ENCODE measurements around the gene MYCBPAP.
A peak's percentile ranks its signal among the peaks of the same experiment; 100 is the strongest.

Gene MYCBPAP

DNA sequence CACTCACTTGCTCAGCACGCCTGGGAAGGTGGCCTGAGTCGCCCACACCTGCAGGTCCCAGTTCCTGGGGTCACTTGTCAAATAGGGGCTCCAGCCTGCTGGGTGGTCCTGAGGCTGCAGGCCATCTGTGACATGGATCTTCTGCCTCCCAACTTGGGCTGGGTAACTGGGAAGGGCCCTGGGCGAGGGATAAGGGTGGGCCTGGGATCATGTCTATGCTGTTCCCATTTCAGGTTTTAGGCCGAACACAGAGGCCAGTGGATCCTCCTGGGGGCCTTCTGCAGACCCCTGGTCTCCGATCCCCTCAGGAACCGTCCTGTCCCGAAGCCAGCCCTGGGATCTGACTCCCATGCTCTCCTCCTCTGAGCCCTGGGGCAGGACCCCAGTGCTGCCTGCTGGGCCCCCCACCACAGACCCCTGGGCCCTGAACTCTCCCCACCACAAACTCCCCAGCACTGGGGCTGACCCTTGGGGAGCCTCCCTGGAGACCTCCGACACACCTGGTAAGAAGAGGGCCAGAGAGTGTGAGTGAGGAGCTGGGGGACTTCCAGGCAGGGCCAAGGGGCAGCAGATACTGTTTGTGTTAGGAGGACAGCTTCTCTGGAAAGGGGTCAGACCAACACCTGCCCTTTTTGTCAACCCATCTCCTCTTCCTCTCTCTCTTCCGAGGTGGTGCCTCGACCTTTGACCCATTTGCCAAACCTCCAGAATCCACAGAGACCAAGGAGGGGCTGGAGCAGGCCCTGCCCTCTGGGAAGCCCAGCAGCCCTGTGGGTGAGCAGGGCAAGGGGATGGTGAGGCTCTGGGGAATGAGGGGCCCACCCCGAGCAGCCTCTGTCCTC, 32.5 kb downstream of the MYCBPAP start:
- no peak for DNase-seq

- DNase-seq, result no peak
Observed at GRCh38 chr17:50541402-50541715, 33.1 kb downstream of the MYCBPAP start.

DNA sequence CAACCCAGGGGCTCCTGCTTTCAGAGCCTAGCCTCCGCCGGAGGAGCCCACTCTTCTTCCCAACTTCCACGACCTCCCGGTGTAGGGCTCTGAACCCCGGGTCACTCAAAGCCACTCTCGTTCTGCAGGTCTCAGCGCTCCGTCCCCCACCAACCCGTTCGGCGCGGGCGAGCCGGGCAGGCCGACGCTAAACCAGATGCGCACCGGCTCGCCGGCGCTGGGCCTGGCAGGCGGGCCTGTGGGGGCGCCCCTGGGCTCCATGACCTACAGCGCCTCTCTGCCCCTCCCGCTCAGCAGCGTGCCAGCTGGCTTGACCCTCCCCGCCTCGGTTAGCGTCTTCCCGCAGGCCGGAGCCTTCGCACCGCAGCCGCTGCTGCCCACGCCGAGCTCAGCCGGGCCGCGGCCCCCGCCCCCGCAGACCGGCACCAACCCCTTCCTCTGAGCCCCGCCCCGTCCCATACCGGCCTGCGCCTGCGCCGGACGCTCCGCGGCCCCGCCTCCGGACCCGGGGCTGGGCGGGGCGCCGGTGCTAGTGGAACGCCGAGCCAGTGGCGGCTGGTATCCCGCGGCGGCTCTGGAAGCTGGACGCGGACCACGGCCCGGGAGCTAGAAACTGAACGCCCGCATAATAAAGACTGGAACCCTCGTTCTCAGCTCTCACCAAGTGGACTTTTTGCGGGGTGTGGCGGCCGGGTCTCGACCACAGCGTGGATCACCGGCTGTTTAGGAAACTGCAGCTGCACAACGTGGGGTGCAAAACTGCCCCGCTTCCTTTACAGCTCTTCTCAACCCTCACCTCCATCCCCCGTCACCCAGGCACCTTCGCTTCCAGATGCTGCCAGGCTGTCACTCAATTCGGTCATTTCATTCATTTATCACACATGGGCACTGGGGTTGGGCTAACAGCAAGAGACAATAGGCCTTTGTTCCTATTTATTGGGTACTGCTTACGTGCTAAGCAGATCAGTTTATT, 33.8 kb downstream of the MYCBPAP start:
- peak; percentile 59 to 74 (median 66) for DNase-seq

GRCh38 chr17:50542795-50543774, 34.8 kb downstream of the MYCBPAP start:
- DNase-seq, result no peak

- no peak for DNase-seq
Observed at GRCh38 chr17:50544516-50544915, 36.3 kb downstream of the MYCBPAP start.

- DNase-seq, result no peak
Observed at GRCh38 chr17:50545311-50545710, 37.1 kb downstream of the MYCBPAP start.

GRCh38 chr17:50546701-50547034, 38.4 kb downstream of the MYCBPAP start:
- no peak for DNase-seq

GRCh38 chr17:50547035-50547735, 38.9 kb downstream of the MYCBPAP start, which contains the start of gene SPATA20:
SPATA20 (plus strand) TSS chr17:50547174; CDS start chr17:50547209, 35 bp downstream.
- DNase-seq, result peak; percentile 67 to 76 (median 72)

DNA sequence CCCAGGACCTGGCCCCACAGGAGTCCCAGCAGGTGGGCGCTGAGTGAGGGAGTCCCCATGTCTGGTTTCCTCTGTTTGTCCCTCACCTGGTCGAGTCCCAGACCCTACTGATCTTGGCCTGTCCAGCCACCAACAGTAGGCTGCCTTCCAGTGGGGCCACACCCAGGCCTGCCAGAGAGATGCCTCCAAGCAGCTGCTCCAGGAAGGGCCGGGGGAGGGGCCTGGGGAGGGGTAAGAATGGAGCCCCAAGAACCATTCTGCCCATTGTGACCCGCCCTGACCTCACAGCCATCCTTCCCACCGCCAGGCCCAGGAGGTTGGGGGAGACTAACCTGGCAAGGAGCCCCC, 39.5 kb downstream of the MYCBPAP start:
- DNase-seq, result no peak

GRCh38 chr17:50548831-50549230, 40.6 kb downstream of the MYCBPAP start:
- DNase-seq, result no peak

DNA sequence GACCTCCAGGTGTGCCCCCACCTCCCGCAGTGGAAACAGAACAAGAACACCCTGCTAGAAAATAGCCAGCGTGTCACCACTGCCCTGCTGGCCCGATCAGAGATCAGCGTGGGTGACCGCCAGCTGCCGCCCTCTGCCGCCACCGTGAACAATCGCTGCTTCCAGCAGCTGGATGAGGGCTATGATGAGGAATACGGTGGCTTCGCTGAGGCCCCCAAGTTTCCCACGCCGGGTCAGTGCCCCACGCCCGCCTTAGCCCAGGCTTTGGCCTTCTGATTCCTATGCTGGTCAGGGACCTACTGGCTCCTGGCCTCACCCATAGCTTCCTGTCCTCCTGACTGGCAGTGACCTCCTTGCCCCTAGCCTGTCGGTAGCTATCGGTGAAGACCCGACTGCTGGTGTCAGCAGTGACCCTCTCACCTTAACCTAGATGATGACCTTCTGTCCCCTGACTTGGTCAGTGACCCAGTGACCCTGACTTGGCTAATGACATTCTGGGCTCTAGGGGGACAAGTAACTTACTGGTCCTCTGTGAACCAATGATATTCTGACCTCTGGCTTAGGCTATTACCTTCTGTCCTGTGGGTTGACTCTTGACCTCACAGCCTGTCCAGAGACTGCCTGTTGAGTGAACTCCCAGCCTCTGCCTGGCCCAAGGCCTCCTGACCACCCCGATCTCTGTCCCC, 41.2 kb downstream of the MYCBPAP start:
- no peak for DNase-seq

DNA sequence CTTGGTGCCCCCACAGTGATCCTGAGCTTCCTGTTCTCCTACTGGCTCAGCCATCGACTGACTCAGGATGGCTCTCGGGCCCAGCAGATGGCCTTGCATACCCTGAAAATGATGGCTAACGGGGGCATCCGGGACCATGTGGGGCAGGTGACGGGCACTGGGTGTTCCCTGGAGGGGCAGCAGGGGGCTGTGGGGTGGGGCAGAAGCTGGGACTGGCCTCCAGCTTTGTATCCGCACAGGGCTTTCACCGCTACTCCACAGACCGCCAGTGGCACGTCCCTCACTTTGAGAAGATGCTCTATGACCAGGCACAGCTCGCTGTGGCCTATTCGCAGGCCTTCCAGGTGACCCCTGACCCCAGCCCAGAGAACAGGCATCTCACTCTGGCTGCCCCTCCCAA, 41.7 kb downstream of the MYCBPAP start:
- no peak for DNase-seq

DNA sequence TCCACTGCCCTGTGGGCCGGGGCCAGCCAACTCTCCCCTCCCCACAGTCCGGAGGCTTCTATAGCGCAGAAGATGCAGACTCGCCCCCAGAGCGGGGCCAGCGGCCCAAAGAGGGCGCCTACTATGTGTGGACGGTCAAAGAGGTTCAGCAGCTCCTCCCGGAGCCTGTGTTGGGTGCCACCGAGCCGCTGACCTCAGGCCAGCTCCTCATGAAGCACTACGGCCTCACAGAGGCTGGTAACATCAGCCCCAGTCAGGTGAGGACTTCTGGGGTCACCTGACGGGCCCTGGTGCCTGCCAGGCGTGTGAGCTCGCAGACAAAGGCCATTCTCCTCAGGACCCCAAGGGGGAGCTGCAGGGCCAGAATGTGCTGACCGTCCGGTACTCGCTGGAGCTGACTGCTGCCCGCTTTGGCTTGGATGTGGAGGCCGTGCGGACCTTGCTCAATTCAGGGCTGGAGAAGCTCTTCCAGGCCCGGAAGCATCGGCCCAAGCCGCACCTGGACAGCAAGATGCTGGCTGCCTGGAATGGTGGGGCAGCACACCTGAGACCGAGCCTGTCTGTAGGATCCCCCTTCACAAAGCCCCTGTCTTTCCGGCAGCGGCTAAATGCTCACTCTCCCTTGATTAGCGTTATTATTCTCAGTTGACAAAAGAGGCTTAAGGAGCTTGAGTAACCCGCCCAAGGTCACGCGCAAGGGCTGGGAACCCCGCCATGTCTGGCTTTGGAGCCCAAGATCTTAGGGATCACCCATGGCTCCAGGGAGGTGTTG, 42.6 kb downstream of the MYCBPAP start:
- DNase-seq, result no peak

DNA sequence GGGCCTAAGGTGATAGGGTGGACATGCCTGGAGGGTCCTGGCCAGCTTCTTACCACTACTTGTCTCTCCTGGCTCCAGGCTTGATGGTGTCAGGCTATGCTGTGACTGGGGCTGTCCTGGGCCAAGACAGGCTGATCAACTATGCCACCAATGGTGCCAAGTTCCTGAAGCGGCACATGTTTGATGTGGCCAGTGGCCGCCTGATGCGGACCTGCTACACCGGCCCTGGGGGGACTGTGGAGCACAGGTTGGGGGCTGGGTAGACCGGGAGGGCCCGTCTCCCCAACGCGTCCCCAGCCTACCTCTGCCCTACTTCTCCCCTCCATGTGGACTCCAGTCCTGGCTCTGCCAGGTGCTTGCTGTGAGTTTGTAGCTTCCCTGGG, 43.2 kb downstream of the MYCBPAP start:
- no peak for DNase-seq

GRCh38 chr17:50551884-50552283, 43.6 kb downstream of the MYCBPAP start:
- DNase-seq, result no peak

DNA sequence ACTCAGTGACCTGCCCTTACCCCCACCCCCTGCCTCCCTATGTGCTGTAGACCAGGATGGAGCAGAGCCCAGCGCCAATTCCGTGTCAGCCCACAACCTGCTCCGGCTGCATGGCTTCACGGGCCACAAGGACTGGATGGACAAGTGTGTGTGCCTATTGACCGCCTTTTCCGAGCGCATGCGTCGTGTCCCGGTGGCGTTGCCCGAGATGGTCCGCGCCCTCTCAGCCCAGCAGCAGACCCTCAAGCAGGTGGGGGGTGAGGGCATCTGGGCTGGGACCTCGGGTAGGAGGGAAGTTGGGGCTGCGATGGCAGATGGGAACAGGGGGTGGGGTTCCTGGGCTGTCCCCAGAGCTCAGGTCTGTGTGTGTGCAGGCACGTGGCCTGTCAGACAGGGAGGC, 46.0 kb downstream of the MYCBPAP start:
- DNase-seq, result no peak

DNA sequence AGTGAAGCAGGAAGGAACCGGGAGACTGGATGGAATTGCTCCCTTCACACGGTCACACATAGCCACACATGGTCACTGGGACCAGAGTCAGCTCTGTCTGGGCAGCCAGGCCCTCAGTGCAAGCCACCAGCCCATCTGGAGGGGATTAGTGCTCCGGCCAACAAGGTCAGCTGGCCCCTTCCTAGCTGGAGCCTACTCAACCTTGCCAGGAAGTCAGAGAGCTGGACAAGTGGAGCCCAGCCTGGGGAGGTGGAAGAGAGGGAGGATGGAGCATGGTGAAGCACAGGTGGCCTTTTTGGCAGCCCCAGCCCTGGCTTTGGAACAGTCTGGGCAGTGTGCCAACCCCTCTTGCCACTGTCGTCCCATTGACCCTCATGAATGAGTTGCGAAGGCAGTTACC, 48.6 kb downstream of the MYCBPAP start:
- DNase-seq, result no peak

DNA sequence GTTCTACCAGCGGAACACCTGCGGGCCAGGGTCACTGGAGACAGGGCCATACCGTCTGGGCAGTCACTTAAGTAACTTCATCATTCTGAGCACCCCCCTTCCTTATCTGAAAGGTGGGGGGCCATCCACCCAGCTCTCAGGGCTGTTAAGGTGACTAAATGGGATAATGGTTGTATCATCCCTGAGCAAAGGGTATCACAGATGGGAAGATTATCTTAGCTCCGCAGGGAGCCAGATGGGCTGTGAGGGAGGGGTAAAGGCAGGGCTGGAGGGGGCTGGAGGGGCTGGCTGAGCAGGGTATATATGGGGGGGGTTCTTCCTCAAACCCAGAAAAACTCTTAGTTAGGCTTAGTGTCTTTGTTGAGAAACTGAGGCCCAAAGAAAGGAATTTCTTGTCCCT, 49.4 kb downstream of the MYCBPAP start:
- no peak for DNase-seq

GRCh38 chr17:50558091-50558490, 49.9 kb downstream of the MYCBPAP start:
- no peak for DNase-seq

- DNase-seq, result no peak
Observed at GRCh38 chr17:50558581-50558940, 50.3 kb downstream of the MYCBPAP start.
